ENCODE data around the gene LRP10.

LRP10 gene

GRCh38 chr14:22865424-22866405 is 5.8 kb upstream of the LRP10 start:
- no peak for DNase-seq

DNA sequence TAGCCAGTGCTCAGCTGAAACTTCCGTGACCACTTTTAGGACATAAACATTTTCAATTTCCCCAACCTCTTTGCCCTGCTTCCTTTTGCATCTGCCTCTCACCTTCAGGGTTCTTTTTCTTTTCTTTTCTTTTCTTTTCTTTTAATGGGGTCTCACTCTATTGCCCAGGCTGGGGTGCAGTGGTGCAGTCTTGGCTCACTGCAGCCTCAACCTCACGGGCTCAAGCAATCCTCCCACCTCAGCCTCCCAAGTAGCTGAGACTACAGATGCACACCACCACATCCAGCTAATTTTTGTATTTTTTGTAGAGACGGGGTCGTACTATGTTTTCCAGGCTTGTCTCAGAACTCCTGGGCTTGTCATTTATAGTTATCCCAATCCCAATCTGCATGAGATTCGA is 4.7 kb upstream of the LRP10 start:
- no peak for DNase-seq

- no peak for DNase-seq
These were observed 723 bp upstream of the LRP10 start for GRCh38 chr14:22870811-22871223.

GRCh38 chr14:22872033-22872832 is 693 bp downstream of the LRP10 start:
- peak; percentile 77 for DNase-seq

DNA sequence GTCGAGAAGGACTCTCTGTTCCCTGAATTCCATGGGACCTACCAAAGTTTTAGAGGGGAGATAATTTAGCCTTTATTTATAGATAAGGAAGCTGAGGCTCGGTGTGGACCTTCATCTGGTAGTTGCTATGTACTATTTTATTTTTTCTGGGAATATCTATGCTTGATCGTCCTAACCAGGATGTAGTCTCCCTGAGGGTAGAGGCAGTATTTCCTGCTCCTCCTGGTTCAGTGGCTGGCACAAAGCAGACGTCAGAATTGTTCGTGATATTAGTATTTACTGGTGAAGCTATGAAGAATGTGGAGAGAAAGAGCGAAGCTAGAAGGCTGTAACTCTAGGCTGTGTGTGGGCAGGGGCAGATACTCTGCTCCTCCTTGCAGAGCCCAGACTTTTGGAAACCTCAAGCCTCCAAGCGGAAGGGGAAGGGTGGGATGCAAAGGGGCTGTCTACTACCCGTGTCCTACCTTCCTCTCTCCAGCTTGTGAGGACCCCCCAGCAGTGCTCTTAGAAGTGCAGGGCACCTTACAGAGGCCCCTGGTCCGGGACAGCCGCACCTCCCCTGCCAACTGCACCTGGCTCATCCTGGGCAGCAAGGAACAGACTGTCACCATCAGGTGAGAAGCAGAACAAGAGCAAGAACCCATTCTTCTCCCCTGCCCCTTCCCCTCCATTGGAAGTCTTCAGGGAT is 1.4 kb downstream of the LRP10 start:
- no peak for DNase-seq

DNA sequence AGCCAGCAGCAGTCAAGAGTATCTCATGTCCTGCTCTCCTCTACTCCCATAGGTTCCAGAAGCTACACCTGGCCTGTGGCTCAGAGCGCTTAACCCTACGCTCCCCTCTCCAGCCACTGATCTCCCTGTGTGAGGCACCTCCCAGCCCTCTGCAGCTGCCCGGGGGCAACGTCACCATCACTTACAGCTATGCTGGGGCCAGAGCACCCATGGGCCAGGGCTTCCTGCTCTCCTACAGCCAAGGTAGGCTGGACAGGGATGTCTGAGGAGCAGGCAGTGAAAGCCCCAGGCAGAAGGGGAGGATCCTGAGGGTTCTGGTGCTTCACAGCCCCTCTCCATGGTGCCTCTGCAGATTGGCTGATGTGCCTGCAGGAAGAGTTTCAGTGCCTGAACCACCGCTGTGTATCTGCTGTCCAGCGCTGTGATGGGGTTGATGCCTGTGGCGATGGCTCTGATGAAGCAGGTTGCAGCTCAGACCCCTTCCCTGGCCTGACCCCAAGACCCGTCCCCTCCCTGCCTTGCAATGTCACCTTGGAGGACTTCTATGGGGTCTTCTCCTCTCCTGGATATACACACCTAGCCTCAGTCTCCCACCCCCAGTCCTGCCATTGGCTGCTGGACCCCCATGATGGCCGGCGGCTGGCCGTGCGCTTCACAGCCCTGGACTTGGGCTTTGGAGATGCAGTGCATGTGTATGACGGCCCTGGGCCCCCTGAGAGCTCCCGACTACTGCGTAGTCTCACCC is 3.6 kb downstream of the LRP10 start:
- DNase-seq, result no peak

GRCh38 chr14:22875748-22876319 is 4.3 kb downstream of the LRP10 start:
- DNase-seq, result no peak

GRCh38 chr14:22877000-22877501 is 5.5 kb downstream of the LRP10 start:
- DNase-seq, result no peak

DNA sequence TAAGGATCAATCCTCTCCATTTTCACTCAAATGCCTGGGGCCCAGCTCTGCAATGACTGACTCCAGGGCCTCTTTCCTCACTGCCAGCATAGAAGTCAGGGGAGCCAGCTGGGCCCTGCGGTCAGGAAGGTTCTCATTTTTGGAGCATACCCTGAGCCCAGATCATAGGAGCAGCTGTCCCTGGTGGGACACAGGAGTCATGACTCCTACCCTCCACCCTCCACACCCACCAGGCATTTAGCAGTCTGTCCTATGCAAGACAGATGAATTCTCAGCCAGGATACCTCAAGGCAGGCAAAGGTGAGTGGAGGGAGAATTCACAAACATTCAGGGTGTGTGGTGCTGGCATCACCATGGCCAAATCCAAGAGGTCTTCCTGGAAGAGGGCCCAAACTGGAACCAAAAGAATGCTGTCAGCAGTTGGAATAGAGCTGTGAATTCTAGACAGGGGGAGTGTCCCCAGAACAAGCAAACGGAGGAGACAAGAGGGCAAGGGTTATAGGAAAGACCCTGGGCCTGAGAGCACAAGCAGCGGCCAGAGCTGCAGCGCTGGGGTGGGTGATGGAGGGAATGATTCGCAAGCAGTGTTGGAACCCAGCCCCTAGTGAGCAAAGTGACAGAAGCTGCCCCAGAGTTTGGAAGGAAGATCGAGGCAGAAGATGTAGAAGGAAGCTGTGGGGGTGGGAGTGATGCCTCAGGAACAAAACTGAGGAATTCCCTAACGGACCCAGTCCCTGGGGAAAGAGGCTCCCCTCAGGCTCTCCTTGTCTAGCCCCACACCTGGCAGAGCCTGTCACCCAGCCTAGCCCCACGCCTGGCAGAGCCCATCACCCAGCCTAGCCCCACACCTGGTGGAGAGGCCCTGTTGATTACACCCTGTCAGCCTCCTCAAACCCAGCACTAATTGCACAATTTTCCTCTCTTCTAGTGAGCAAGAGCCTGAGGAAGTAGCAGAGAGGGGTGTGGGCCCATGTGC is 7.0 kb downstream of the LRP10 start:
- DNase-seq, result no peak

DNA sequence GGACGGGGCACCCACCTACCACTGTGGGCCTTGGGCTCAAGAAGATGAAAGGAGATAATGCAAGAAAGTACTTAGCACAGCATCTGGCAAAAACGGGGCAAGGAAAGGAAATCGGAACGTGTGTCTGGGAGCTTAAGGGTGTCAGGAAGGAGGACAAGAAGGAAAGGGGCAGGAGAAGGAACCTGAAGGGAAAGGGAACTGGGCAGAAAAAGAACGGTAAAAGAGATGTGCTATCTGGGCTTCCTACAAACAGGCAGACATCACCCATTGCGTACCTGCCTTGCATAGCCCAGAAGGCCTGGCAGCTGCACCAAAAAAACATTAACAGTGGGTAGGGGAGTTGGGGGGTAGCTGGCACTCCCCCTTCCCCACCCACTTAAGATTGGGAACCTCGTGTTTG is 10.5 kb downstream of the LRP10 start:
- DNase-seq, result no peak

- peak; percentile 20 for DNase-seq
These were observed 11.1 kb downstream of the LRP10 start for GRCh38 chr14:22882529-22883172.

- DNase-seq, result no peak
These were observed 11.8 kb downstream of the LRP10 start, which contains the start of gene REM2 for GRCh38 chr14:22883173-22883976. TSS of gene REM2 (plus strand) at chr14:22883222. CDS start at chr14:22883288, 66 bp downstream.

DNA sequence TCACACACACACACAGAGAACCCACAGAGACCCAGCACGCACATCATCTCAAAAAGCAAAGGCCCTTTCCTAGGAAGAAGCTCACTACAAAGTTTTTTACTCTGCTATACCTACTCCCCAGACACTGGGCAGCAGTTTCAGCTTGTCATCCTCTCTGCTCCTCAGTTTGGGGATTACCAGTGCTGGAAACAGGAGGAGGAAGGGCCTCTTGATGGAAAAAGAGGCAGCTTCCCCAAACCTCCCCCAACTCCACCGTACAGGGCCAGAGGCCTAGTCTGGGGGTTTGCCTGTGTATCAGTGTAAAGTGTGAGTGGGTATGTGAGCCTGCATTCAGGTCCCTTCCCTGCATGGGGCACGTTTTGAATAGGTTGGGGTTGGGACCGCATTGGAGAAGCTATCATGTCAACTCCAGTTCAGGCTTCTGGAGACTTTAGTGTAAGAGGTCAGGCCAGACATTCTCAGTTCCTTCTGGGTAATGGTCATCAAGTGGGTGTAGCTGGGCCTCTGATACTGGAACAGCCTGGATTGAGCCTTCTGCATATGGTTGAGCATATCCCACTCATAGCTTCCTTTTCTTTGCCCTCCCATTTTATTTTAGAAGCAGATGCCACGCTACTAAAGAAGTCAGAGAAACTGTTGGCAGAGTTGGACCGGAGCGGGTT is 12.7 kb downstream of the LRP10 start:
- DNase-seq, result no peak

GRCh38 chr14:22884738-22885523 is 13.4 kb downstream of the LRP10 start:
- DNase-seq, result no peak

DNA sequence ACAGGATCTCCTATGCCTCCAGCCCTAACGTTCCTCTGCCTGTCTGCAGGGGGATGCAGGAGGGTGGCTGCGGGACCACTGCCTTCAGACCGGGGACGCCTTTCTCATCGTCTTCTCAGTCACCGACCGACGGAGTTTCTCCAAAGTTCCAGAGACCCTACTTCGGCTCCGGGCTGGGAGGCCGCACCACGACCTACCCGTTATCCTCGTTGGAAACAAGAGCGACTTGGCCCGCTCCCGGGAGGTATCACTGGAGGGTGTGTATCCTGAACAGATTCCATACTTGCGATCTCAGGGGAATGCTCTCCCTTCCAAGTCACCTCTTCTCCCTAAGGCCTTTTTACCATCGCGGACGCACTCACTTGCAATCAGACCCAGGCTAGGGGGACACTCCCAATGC is 14.4 kb downstream of the LRP10 start:
- DNase-seq, result no peak

DNA sequence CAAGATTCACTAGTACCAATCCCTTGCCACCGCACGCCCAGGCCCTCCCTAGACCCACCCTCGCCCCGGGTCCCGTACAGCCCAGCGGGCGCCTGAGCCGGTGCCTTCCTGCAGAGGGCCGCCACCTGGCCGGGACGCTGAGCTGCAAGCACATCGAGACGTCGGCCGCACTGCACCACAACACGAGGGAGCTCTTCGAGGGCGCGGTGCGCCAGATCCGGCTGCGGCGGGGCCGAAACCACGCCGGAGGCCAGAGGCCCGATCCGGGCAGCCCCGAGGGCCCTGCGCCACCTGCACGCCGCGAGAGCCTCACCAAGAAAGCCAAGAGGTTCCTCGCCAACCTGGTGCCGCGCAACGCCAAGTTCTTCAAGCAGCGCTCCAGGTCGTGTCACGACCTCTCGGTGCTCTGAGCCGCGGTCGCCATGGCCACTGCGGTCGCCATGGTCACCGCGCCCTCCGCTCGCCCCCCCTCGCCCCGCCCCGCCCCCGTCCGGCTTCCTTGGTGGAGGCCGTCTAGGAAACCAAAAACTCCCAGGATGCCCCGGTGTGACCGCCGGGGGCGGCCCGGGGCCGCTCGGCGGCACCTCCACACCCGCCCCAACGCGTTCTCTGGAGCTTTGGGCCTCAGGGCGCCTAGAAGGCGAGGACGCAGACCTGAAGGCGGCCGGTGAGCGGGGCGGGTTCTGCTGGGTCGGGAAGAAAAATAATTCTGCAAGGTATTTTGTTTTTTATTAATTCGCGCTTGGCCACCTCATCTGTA is 15.1 kb downstream of the LRP10 start:
- peak; percentile 47 for DNase-seq
